ENCODE data around the gene SHISA7. TPM values are rescaled to one million over a fixed set of nuclear protein-coding genes. Genes with fewer than 3 reads are reported as not detected.

SHISA7 gene
- total and polyA plus RNA-seq, 2 of the 4 experiments (the other 2 are of a cell fraction): not detected

DNA sequence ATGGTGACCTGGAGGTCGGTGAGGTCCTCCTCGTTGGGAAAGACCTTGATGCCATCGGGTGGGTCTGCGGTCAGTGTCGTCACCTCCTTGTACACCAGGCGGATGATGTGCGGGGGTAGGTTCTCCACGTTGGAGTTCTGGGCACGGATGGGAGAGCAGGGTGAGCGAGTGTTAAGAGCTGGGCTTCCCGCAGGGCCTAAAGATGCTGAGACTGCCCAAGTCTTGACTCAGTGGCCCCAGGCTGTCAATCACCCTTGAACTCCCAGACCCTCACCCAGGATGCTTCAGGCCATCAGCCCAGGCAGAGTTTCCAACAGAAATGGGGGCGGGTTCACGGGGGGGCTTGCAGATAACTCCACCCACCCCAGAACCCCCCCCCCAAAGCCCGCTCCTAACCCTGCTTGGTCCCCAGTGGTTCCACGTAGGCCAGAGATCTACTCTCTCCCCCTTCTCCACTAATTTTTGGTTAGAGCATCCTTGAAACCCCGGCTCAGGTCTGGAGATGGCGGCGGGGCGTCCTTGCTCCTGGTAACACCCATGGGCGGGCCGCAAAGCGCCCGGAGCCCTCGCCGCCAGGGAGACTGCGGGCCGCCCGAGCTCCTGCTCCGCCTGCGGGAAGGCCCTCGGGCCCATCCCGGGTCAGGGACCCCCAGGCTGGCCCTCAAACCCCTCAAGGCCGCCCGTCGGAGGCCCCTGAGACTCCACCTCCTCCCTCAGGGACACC, 36.1 kb downstream of the SHISA7 start:
- H3K14ac ChIP-seq (replicated peaks; ENCODE audit: low read depth, low read length): peak overlapping the region; percentile 95
- H3K9me1 ChIP-seq (ENCODE audit: insufficient read depth, low read length): peaks cover 19% of the 10 kb centered on the region
- 0 out of 2 replicates have a peak overlapping the region, but pooled peaks have one; percentile 20 for H3K18ac ChIP-seq (ENCODE audit: low read depth, low read length)
- dilution Hi-C loops (cut with HindIII; ENCODE audit: low sequenced_read_pairs, unreplicated experiment) (no loop called here), intact Hi-C loops (cut with micrococcal nuclease) (loop anchor here (5.0 kb wide), 1 partner anchor 95 kb away; no protein-coding TSS in a partner anchor), in situ Hi-C loops (cut with MboI; ENCODE audit: low sequenced_read_pairs) (no loop called here)
- DNase-seq (no peak), ATAC-seq (ENCODE audit: low read depth) (peak; percentile 28)
- H2BK120ac ChIP-seq (ENCODE audit: low read depth, low read length): no peak overlapping the region
- peaks cover 47% of the 10 kb centered on the region for H4K20me1 ChIP-seq (ENCODE audit: insufficient read depth, low read length)
- H2AFZ ChIP-seq (replicated peaks; ENCODE audit: low read length, poor library complexity): peak overlapping the region; percentile 91
- no peak overlapping the region; a peak in 1 of 4 replicates for H4K8ac ChIP-seq (ENCODE audit: low read depth in 2 of 2, low read length in 2 of 2)
- peaks cover 17% of the 10 kb centered on the region for H3K4me1 ChIP-seq (ENCODE audit: control insufficient read depth, insufficient read depth, low read length)
- no peaks in the 10 kb centered on the region for H3K27me3 ChIP-seq (ENCODE audit: control insufficient read depth, insufficient read depth, low read length)
- H3K36me3 ChIP-seq (ENCODE audit: control insufficient read depth, insufficient read depth, low read length): peaks cover 30% of the 10 kb centered on the region
- CTCF ChIA-PET: no interaction called here
- peak overlapping the region; percentile 96 for H3K23ac ChIP-seq (ENCODE audit: low read depth, low read length)
- TSS peak; percentile 48 for BruUV-seq (replicated peaks)
- no peak overlapping the region for H2BK20ac ChIP-seq (ENCODE audit: low read depth, low read length)
- H4K5ac ChIP-seq (ENCODE audit: low read depth, low read length): no peak overlapping the region
- peaks cover 7 to 42% of the 10 kb centered on the region in 2 experiments for H3K79me1 ChIP-seq (ENCODE audit: low read depth in 1 of 2, low read length in 2 of 2)
- H3K4me2 ChIP-seq (ENCODE audit: low read depth, low read length): peak overlapping the region; percentile 98
- peak overlapping the region; percentile 73 for H3K56ac ChIP-seq (ENCODE audit: extremely low read depth, insufficient read depth, low read length)
- peak overlapping the region; percentile 62 for H3K4ac ChIP-seq (ENCODE audit: low read depth, low read length)
- no peak overlapping the region for H4K91ac ChIP-seq (ENCODE audit: insufficient read depth, low read depth, low read length)
- peak overlapping the region; percentile 98 for H2AK9ac ChIP-seq (replicated peaks; ENCODE audit: low read depth, low read length, poor library complexity)
- H3K27ac ChIP-seq (ENCODE audit: insufficient read depth, low read length): peak overlapping the region; percentile 73
- peak overlapping the region; percentile 64 for H3K4me3 ChIP-seq (ENCODE audit: insufficient read depth, low read depth, low read length)
- no peak overlapping the region for H2BK15ac ChIP-seq (ENCODE audit: low read depth, low read length)
- H3K9ac ChIP-seq (ENCODE audit: low read depth, low read length): peak overlapping the region; percentile 76
- peak overlapping the region; percentile 49 for H2BK5ac ChIP-seq (ENCODE audit: low read depth, low read length, poor library complexity, severe bottlenecking)
- H2AK5ac ChIP-seq (ENCODE audit: low read depth, low read length): peak overlapping the region; percentile 86
- POLR2A ChIA-PET (ENCODE audit: unreplicated experiment): interaction anchor here (0.6 to 1.4 kb wide), 8 partner anchors 11 to 141 kb away, joined by 3 to 9 read pairs (median 4); no protein-coding TSS in a partner anchor
- WGBS, 2 experiments (ENCODE audit: extremely low coverage in 2 of 2, insufficient read length in 1 of 2): 0% methylated on average over 11 of the region's 35 CpGs; no CpG with 5 or more reads in 1 of the 2 experiments
- no peaks in the 10 kb centered on the region for H3K9me3 ChIP-seq (ENCODE audit: control insufficient read depth, insufficient read depth, low read length)
- no peak for TF ChIP-seq RAD21 (IDR thresholded peaks at IDR 0.05; ENCODE audit: low read length)
- no peak for TF ChIP-seq SMC3 (IDR thresholded peaks at IDR 0.05; ENCODE audit: low read depth, low read length)
- TF ChIP-seq RCOR1 (IDR thresholded peaks at IDR 0.05; ENCODE audit: insufficient replicate concordance, low read length): no peak
- no peak for TF ChIP-seq POLR2A (IDR thresholded peaks at IDR 0.05; ENCODE audit: low read depth, low read length)
- TF ChIP-seq RFX5 (IDR thresholded peaks at IDR 0.05; ENCODE audit: low read depth, low read length): no peak
- no peak for TF ChIP-seq CHD1 (IDR thresholded peaks at IDR 0.05; ENCODE audit: low read depth, low read length)
- no peak for TF ChIP-seq CEBPB (IDR thresholded peaks at IDR 0.05; ENCODE audit: low read depth, low read length)
- TF ChIP-seq, protein P1, sequence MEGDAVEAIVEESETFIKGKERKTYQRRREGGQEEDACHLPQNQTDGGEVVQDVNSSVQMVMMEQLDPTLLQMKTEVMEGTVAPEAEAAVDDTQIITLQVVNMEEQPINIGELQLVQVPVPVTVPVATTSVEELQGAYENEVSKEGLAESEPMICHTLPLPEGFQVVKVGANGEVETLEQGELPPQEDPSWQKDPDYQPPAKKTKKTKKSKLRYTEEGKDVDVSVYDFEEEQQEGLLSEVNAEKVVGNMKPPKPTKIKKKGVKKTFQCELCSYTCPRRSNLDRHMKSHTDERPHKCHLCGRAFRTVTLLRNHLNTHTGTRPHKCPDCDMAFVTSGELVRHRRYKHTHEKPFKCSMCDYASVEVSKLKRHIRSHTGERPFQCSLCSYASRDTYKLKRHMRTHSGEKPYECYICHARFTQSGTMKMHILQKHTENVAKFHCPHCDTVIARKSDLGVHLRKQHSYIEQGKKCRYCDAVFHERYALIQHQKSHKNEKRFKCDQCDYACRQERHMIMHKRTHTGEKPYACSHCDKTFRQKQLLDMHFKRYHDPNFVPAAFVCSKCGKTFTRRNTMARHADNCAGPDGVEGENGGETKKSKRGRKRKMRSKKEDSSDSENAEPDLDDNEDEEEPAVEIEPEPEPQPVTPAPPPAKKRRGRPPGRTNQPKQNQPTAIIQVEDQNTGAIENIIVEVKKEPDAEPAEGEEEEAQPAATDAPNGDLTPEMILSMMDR (conservative IDR thresholded peaks at IDR 0.05; ENCODE audit: low read depth, low read length): no peak
- no peak for TF ChIP-seq BHLHE40 (IDR thresholded peaks at IDR 0.05; ENCODE audit: low read depth, low read length)
- TF ChIP-seq MAZ (IDR thresholded peaks at IDR 0.05; ENCODE audit: borderline replicate concordance, low read depth, low read length): no peak
- no peak for TF ChIP-seq MAFK (IDR thresholded peaks at IDR 0.05; ENCODE audit: low read depth, low read length)
- TF ChIP-seq, protein P2, sequence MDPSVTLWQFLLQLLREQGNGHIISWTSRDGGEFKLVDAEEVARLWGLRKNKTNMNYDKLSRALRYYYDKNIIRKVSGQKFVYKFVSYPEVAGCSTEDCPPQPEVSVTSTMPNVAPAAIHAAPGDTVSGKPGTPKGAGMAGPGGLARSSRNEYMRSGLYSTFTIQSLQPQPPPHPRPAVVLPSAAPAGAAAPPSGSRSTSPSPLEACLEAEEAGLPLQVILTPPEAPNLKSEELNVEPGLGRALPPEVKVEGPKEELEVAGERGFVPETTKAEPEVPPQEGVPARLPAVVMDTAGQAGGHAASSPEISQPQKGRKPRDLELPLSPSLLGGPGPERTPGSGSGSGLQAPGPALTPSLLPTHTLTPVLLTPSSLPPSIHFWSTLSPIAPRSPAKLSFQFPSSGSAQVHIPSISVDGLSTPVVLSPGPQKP (IDR thresholded peaks at IDR 0.05; ENCODE audit: borderline replicate concordance, low read depth, low read length): no peak
- no peak for TF ChIP-seq MXI1 (IDR thresholded peaks at IDR 0.05; ENCODE audit: borderline replicate concordance, low read depth, low read length)
- no peak for TF ChIP-seq NFE2L2 (IDR thresholded peaks at IDR 0.05; ENCODE audit: low read depth, low read length)
- TF ChIP-seq FOS (IDR thresholded peaks at IDR 0.05; ENCODE audit: low read depth, low read length): no peak

Data from IMR-90 (cell line).